Endothelial cell of umbilical vein (primary cell): ENCODE data around the gene UNC13D.

ENCODE experiments used
- CTCF ChIP-seq, 2 donors: IDR thresholded peaks; 1 replicate in 1 of 2; 2 replicates in 1 of 2; pipeline ENCODE4 v1.5.1; 2011; ENCODE audit warnings: low read length in 2 of 2, mild to moderate bottlenecking in 2 of 2, moderate library complexity in 2 of 2, control low read depth in 1 of 2, inconsistent platforms in 1 of 2, low read depth in 1 of 2; ENCODE audit not compliant: insufficient read depth in 1 of 2; ENCODE audit errors: extremely low read depth in 1 of 2
- EZH2 ChIP-seq: IDR thresholded peaks from 2 replicates; pipeline ENCODE4 v1.6.1; 2012; ENCODE audit warnings: borderline replicate concordance, low read depth, mild to moderate bottlenecking, moderate library complexity, low read length, inconsistent platforms; ENCODE audit not compliant: severe bottlenecking
- MAX ChIP-seq: IDR thresholded peaks from 2 replicates; pipeline ENCODE4 v1.6.1; 2011; ENCODE audit not compliant: insufficient read depth, insufficient read length
- POLR2A ChIP-seq: IDR thresholded peaks from 2 replicates; pipeline ENCODE4 v1.6.1; 2012; ENCODE audit warnings: low read depth, mild to moderate bottlenecking, control low read depth, low read length
- POLR2AphosphoS5 ChIP-seq: IDR thresholded peaks from 2 replicates; pipeline ENCODE4 v1.6.1; 2012; ENCODE audit warnings: low read depth, mild to moderate bottlenecking, control low read depth, low read length, moderate library complexity; ENCODE audit not compliant: insufficient read depth

GRCh38 chr17:75889454-75889853 is 45.2 kb upstream of the UNC13D start:
- TF ChIP-seq CTCF (IDR thresholded peaks at IDR 0.05; ENCODE audit: extremely low read depth in 1 of 2, insufficient read depth in 1 of 2, low read depth in 1 of 2, low read length in 2 of 2) (no peak), POLR2AphosphoS5 (no peak), POLR2A (no peak), EZH2 (no peak), MAX (no peak)
